MM.1S (cell line): ENCODE results near the gene CXorf66.

Experiments used
- EZH2 ChIP-seq: fragments of 300-600 bp; sonication (generic); optimal IDR thresholded peaks from 2 replicates; pipeline ENCODE3; 2017; ENCODE audit warnings: low read depth, mild to moderate bottlenecking, antibody characterized with exemption, low read length, mixed read lengths
- TF ChIP-seq, protein P1 (sequence below): fragments of 300-600 bp; sonication (generic); IDR thresholded peaks from 2 replicates; pipeline ENCODE4 v1.5.1; 2016; ENCODE audit warnings: antibody characterized with exemption, low read length, mixed read lengths

DNA sequence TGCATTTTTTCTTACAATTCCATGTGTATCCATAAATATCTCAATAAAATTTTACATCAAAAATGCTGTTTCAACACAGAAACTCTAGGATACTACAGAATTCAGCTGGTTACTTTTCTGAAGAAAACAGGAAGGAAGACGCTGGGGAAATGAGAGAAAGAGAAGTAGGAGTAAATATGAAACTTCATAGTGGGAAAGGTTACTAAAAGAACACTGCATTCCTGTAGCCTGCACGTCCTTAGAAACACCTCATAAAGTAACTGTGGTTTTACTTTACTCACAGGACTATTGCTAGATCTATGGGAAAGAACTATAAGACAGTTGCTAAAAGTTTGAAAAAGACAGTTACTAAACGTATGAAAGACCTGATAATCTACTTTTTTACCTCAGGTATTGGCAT is 55.6 kb downstream of the CXorf66 start:
- TF ChIP-seq, protein P1, sequence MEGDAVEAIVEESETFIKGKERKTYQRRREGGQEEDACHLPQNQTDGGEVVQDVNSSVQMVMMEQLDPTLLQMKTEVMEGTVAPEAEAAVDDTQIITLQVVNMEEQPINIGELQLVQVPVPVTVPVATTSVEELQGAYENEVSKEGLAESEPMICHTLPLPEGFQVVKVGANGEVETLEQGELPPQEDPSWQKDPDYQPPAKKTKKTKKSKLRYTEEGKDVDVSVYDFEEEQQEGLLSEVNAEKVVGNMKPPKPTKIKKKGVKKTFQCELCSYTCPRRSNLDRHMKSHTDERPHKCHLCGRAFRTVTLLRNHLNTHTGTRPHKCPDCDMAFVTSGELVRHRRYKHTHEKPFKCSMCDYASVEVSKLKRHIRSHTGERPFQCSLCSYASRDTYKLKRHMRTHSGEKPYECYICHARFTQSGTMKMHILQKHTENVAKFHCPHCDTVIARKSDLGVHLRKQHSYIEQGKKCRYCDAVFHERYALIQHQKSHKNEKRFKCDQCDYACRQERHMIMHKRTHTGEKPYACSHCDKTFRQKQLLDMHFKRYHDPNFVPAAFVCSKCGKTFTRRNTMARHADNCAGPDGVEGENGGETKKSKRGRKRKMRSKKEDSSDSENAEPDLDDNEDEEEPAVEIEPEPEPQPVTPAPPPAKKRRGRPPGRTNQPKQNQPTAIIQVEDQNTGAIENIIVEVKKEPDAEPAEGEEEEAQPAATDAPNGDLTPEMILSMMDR: no peak
- TF ChIP-seq EZH2: no peak
